ENCODE measurements around the gene C16orf87. TPM values are rescaled to one million over a fixed set of nuclear protein-coding genes. Genes with fewer than 3 reads are reported as not detected.
"Not testable (repeated sequence)": the region's sequence is repeated elsewhere in the genome, so short reads cannot be mapped to it uniquely, and the experiment has no call there.

The C16orf87 gene
- polyA plus RNA-seq, 4 donors: 5.7 to 30.1 (median 11.7) TPM

GRCh38 chr16:46787909-46788308 lies 43.1 kb downstream of the C16orf87 start:
- DNase-seq (no peak), FAIRE-seq (peak; percentile 61)
- Histone ChIP-seq H3K9me3 (ENCODE audit: control insufficient read depth in 2 of 2, insufficient read depth in 1 of 2, low read depth in 1 of 2, low read length in 1 of 2) (no peaks in the 10 kb centered on the region), H3K36me3 (ENCODE audit: control insufficient read depth in 3 of 3, insufficient read depth in 2 of 3, low read depth in 1 of 3, low read length in 3 of 3) (no peaks in the 10 kb centered on the region), H3K27me3 (ENCODE audit: control insufficient read depth in 3 of 3, insufficient read depth in 3 of 3, low read length in 3 of 3) (no peaks in the 10 kb centered on the region), H3K4me3 (ENCODE audit: low read depth in 1 of 3, low read length in 3 of 3) (no peak overlapping the region), H3K27ac (ENCODE audit: low read depth in 1 of 3, low read length in 2 of 3) (no peak overlapping the region), H3K4me1 (ENCODE audit: control insufficient read depth in 3 of 3, insufficient read depth in 2 of 3, low read depth in 1 of 3, low read length in 2 of 3) (no peaks in the 10 kb centered on the region)
- WGBS, 3 donors: 72 to 100% (median 91%) methylated on average over 1 of the region's 1 CpG

GRCh38 chr16:46785076-46785845 lies 45.7 kb downstream of the C16orf87 start:
- WGBS, 3 donors: 51 to 56% (median 56%) methylated on average over 3 of the region's 3 CpGs
- no peak for DNase-seq
- Histone ChIP-seq H3K4me3 (ENCODE audit: low read depth in 1 of 3, low read length in 3 of 3) (no peak overlapping the region), H3K27ac (ENCODE audit: low read depth in 1 of 3, low read length in 2 of 3) (no peak overlapping the region), H3K9me3 (ENCODE audit: control insufficient read depth in 2 of 2, insufficient read depth in 1 of 2, low read depth in 1 of 2, low read length in 1 of 2) (no peaks in the 10 kb centered on the region), H3K4me1 (ENCODE audit: control insufficient read depth in 3 of 3, insufficient read depth in 2 of 3, low read depth in 1 of 3, low read length in 2 of 3) (no peaks in the 10 kb centered on the region), H3K27me3 (ENCODE audit: control insufficient read depth in 3 of 3, insufficient read depth in 3 of 3, low read length in 3 of 3) (no peaks in the 10 kb centered on the region), H3K36me3 (ENCODE audit: control insufficient read depth in 3 of 3, insufficient read depth in 2 of 3, low read depth in 1 of 3, low read length in 3 of 3) (no peaks in the 10 kb centered on the region)
- no peak for FAIRE-seq

GRCh38 chr16:46784569-46784968 lies 46.4 kb downstream of the C16orf87 start:
- H3K4me1 ChIP-seq (ENCODE audit: control insufficient read depth in 3 of 3, insufficient read depth in 2 of 3, low read depth in 1 of 3, low read length in 2 of 3); H3K27ac ChIP-seq (ENCODE audit: low read depth in 1 of 3, low read length in 2 of 3); H3K4me3 ChIP-seq (ENCODE audit: low read depth in 1 of 3, low read length in 3 of 3); H3K27me3 ChIP-seq (ENCODE audit: control insufficient read depth in 3 of 3, insufficient read depth in 3 of 3, low read length in 3 of 3); DNase-seq; FAIRE-seq; H3K36me3 ChIP-seq (ENCODE audit: control insufficient read depth in 3 of 3, insufficient read depth in 2 of 3, low read depth in 1 of 3, low read length in 3 of 3); H3K9me3 ChIP-seq (ENCODE audit: control insufficient read depth in 2 of 2, insufficient read depth in 1 of 2, low read depth in 1 of 2, low read length in 1 of 2): not testable (repeated sequence)
- 88 to 94% (median 89%) methylated on average over 2 of the region's 2 CpGs for WGBS, 3 donors

DNA sequence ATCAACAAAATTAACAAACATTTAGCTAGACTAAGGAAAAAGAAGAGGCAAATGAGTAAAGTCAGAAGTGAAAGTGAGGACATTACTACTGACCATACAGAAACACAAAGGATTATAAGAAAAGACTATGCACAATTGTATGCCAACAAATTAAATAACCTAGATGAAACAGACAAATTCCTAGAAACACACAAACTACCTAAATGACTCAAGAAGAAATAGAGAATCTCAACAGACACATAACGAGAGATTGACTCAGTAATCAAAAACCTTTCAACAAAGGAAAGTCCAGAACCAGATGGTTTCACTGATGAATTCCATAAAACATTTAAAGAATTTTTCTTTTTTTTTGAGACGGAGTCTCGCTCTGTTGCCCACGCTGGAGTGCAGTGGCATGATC lies 47.2 kb downstream of the C16orf87 start:
- H3K36me3 ChIP-seq (ENCODE audit: control insufficient read depth in 3 of 3, insufficient read depth in 2 of 3, low read depth in 1 of 3, low read length in 3 of 3): no peaks in the 10 kb centered on the region
- H3K27me3 ChIP-seq (ENCODE audit: control insufficient read depth in 3 of 3, insufficient read depth in 3 of 3, low read length in 3 of 3): no peaks in the 10 kb centered on the region
- 70 to 90% (median 83%) methylated on average over 4 of the region's 4 CpGs for WGBS, 3 donors
- no peaks in the 10 kb centered on the region for H3K9me3 ChIP-seq (ENCODE audit: control insufficient read depth in 2 of 2, insufficient read depth in 1 of 2, low read depth in 1 of 2, low read length in 1 of 2)
- no peaks in the 10 kb centered on the region for H3K4me1 ChIP-seq (ENCODE audit: control insufficient read depth in 3 of 3, insufficient read depth in 2 of 3, low read depth in 1 of 3, low read length in 2 of 3)
- DNase-seq (no peak), FAIRE-seq (no peak)
- H3K27ac ChIP-seq (ENCODE audit: low read depth in 1 of 3, low read length in 2 of 3): no peak overlapping the region
- no peak overlapping the region for H3K4me3 ChIP-seq (ENCODE audit: low read depth in 1 of 3, low read length in 3 of 3)

DNA sequence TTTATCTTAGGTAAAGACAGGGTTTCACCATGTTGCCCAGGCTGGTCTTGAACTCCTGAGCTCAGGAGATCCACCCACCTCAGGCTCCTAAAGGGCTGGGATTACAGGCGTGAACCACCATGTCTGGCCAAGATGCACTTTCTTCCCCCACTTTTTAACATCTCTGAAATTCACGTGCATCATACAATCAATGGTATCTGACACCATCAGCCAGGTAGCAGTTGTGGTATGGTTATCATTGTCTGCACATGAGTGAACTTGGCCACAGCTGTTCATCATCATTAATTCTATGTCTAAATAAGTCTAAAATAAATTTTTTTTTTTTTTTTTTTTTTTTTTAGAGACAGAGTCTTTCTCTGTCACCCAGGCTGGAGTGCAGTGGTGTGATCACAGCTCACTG lies 48.7 kb downstream of the C16orf87 start:
- Histone ChIP-seq H3K4me1 (ENCODE audit: control insufficient read depth in 3 of 3, insufficient read depth in 2 of 3, low read depth in 1 of 3, low read length in 2 of 3) (no peaks in the 10 kb centered on the region), H3K27ac (ENCODE audit: low read depth in 1 of 3, low read length in 2 of 3) (no peak overlapping the region), H3K27me3 (ENCODE audit: control insufficient read depth in 3 of 3, insufficient read depth in 3 of 3, low read length in 3 of 3) (no peaks in the 10 kb centered on the region), H3K9me3 (ENCODE audit: control insufficient read depth in 2 of 2, insufficient read depth in 1 of 2, low read depth in 1 of 2, low read length in 1 of 2) (no peaks in the 10 kb centered on the region), H3K4me3 (ENCODE audit: low read depth in 1 of 3, low read length in 3 of 3) (no peak overlapping the region), H3K36me3 (ENCODE audit: control insufficient read depth in 3 of 3, insufficient read depth in 2 of 3, low read depth in 1 of 3, low read length in 3 of 3) (no peaks in the 10 kb centered on the region)
- FAIRE-seq (no peak), DNase-seq (no peak)
- WGBS, 3 donors: 74 to 86% (median 85%) methylated on average over 2 of the region's 2 CpGs

DNA sequence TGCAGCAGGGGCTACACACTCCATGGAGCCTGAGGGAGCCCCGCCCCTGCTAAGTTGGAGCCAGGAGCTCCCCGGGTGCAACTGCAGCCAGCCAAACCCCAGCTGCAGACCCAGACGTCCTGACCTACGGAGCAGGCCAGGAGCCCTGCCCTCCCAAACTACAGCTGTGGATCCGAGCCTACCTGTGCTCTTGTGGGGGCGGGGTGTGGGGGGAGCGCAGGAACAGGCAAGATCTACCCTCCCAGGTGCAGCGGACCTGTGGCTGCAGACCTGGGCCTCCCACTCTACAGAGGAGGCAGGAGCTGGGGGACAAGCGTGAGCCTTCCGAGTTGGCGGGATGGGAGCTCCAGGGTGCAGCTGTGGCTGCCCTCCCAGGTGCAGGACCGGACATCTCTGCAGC lies 53.2 kb downstream of the C16orf87 start:
- Histone ChIP-seq H3K4me3 (ENCODE audit: low read depth in 1 of 3, low read length in 3 of 3) (no peak overlapping the region), H3K4me1 (ENCODE audit: control insufficient read depth in 3 of 3, insufficient read depth in 2 of 3, low read depth in 1 of 3, low read length in 2 of 3) (no peaks in the 10 kb centered on the region), H3K36me3 (ENCODE audit: control insufficient read depth in 3 of 3, insufficient read depth in 2 of 3, low read depth in 1 of 3, low read length in 3 of 3) (no peaks in the 10 kb centered on the region), H3K27ac (ENCODE audit: low read depth in 1 of 3, low read length in 2 of 3) (no peak overlapping the region), H3K9me3 (ENCODE audit: control insufficient read depth in 2 of 2, insufficient read depth in 1 of 2, low read depth in 1 of 2, low read length in 1 of 2) (no peaks in the 10 kb centered on the region), H3K27me3 (ENCODE audit: control insufficient read depth in 3 of 3, insufficient read depth in 3 of 3, low read length in 3 of 3) (no peaks in the 10 kb centered on the region)
- WGBS, 3 donors: 83 to 88% (median 86%) methylated on average over 8 to 12 of the region's 12 CpGs
- DNase-seq: no peak
- no peak for FAIRE-seq

- DNase-seq: no peak
- Histone ChIP-seq H3K36me3 (ENCODE audit: control insufficient read depth in 3 of 3, insufficient read depth in 2 of 3, low read depth in 1 of 3, low read length in 3 of 3) (no peaks in the 10 kb centered on the region), H3K9me3 (ENCODE audit: control insufficient read depth in 2 of 2, insufficient read depth in 1 of 2, low read depth in 1 of 2, low read length in 1 of 2) (no peaks in the 10 kb centered on the region), H3K4me1 (ENCODE audit: control insufficient read depth in 3 of 3, insufficient read depth in 2 of 3, low read depth in 1 of 3, low read length in 2 of 3) (no peaks in the 10 kb centered on the region), H3K4me3 (ENCODE audit: low read depth in 1 of 3, low read length in 3 of 3) (no peak overlapping the region), H3K27me3 (ENCODE audit: control insufficient read depth in 3 of 3, insufficient read depth in 3 of 3, low read length in 3 of 3) (no peaks in the 10 kb centered on the region), H3K27ac (ENCODE audit: low read depth in 1 of 3, low read length in 2 of 3) (no peak overlapping the region)
- no peak for FAIRE-seq
- WGBS, 3 donors: 87 to 96% (median 90%) methylated on average over 4 of the region's 4 CpGs
Measured at GRCh38 chr16:46775214-46775613, 55.8 kb downstream of the C16orf87 start.

- Histone ChIP-seq H3K4me1 (ENCODE audit: control insufficient read depth in 3 of 3, insufficient read depth in 2 of 3, low read depth in 1 of 3, low read length in 2 of 3) (no peaks in the 10 kb centered on the region), H3K4me3 (ENCODE audit: low read depth in 1 of 3, low read length in 3 of 3) (no peak overlapping the region), H3K27me3 (ENCODE audit: control insufficient read depth in 3 of 3, insufficient read depth in 3 of 3, low read length in 3 of 3) (no peaks in the 10 kb centered on the region), H3K27ac (ENCODE audit: low read depth in 1 of 3, low read length in 2 of 3) (no peak overlapping the region), H3K9me3 (ENCODE audit: control insufficient read depth in 2 of 2, insufficient read depth in 1 of 2, low read depth in 1 of 2, low read length in 1 of 2) (no peaks in the 10 kb centered on the region), H3K36me3 (ENCODE audit: control insufficient read depth in 3 of 3, insufficient read depth in 2 of 3, low read depth in 1 of 3, low read length in 3 of 3) (no peaks in the 10 kb centered on the region)
- WGBS, 3 donors: 66 to 82% (median 77%) methylated on average over 3 of the region's 3 CpGs
- FAIRE-seq (no peak), DNase-seq (no peak)
Measured at GRCh38 chr16:46774743-46775177, 56.2 kb downstream of the C16orf87 start.

DNA sequence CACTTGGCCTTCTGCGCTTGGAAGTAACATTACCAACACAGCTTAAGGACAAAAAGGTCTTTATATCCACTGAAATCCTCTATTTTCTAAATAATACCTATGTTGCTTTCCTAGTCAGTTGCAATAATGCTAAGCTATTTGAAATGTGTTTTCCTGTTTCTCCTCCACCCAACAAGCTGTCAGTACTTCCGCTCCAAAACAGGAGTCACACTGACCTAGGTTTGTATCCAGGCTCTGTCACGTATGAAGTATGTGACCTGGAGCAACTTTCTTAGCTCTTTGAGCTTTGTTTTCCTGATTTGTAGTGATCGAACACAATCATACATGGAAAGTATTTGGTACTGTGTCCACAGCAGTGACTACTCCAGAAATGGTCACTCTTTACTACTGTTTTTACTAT lies 58.5 kb downstream of the C16orf87 start:
- Histone ChIP-seq H3K4me3 (ENCODE audit: low read depth in 1 of 3, low read length in 3 of 3) (no peak overlapping the region), H3K27ac (ENCODE audit: low read depth in 1 of 3, low read length in 2 of 3) (no peak overlapping the region), H3K36me3 (ENCODE audit: control insufficient read depth in 3 of 3, insufficient read depth in 2 of 3, low read depth in 1 of 3, low read length in 3 of 3) (no peaks in the 10 kb centered on the region), H3K27me3 (ENCODE audit: control insufficient read depth in 3 of 3, insufficient read depth in 3 of 3, low read length in 3 of 3) (no peaks in the 10 kb centered on the region), H3K4me1 (ENCODE audit: control insufficient read depth in 3 of 3, insufficient read depth in 2 of 3, low read depth in 1 of 3, low read length in 2 of 3) (no peaks in the 10 kb centered on the region), H3K9me3 (ENCODE audit: control insufficient read depth in 2 of 2, insufficient read depth in 1 of 2, low read depth in 1 of 2, low read length in 1 of 2) (no peaks in the 10 kb centered on the region)
- WGBS, 3 donors: 86 to 97% (median 87%) methylated on average over 4 of the region's 4 CpGs
- DNase-seq: no peak
- FAIRE-seq: no peak

Data from small intestine (tissue), 7 donors.